NCI-H1105 treated with DMSO at 0.1 percent for 48 hours (cell line): Measurements from ENCODE around the gene MACROD2.
"Not testable (repeated sequence)": the region's sequence is repeated elsewhere in the genome, so short reads cannot be mapped to it uniquely, and the experiment has no call there.

Experiments used
- DNase-seq: peaks from one replicate; lab custom pipeline; 2025; lab: John Stamatoyannopoulos, UW

Gene MACROD2

DNA sequence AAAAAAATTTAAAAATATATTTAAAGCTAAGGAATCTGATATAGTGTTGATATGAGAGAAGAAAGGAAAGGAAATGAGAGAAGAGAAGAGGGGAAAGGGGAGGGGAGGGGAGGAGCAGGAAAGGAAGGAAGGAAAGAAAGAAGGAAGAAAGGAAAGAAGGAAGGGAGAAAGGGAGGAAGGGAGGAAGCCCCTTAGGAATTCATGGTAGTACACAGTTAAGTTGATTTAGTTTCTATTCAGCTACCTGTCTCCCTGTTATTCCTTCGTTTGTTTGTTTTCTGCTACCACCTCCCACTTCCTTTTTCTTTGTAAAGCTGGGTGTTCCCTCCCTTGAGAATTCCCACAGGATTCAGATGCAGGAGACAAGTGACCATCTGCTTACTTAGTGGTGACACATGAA lies 1367.5 kb downstream of the MACROD2 start:
- DNase-seq = no peak

DNA sequence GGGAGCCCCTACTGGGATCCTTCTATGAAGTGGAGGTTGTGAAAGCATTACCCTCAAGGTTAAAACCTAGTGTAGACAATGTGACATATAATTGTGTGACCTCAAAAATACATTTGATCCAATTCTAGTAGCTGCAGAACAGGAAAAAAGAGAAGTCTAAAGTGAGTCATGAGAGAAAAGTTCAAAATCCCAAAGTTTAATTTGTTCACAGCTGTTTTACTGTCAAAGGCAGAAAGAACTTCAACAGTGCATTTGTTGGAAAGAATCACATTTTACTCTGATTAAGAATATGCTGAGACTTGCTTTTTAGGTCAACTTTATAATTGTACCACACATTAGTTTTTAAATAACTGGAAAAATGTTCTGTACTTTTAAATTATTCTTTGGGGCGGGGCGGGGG lies 1369.5 kb downstream of the MACROD2 start:
- DNase-seq = no peak

GRCh38 chr20:15370370-15370769 lies 1375.1 kb downstream of the MACROD2 start:
- DNase-seq = no peak

DNA sequence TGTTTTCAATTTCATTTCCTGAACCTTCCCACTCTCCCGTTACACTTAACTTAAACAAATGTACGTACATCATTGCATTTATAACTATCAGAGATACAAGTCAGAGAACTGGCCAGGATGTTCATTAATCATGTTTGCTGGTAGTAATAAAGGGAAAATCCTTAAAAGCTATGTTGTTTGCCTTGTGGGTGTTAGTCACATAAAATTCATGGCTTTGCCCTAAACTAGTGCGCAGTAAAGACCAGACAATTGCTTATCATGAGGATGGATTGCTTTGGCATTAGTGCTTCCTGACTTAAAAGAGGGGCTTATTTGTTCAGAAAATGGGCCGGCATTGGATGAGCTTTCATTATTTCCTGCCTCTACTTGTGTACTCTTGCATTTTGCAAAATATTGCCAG lies 1379.4 kb downstream of the MACROD2 start:
- DNase-seq = no peak

GRCh38 chr20:15375836-15376235 lies 1380.5 kb downstream of the MACROD2 start:
- DNase-seq = no peak

- DNase-seq = not testable (repeated sequence)
Measured at GRCh38 chr20:15377603-15378002, 1382.3 kb downstream of the MACROD2 start.

DNA sequence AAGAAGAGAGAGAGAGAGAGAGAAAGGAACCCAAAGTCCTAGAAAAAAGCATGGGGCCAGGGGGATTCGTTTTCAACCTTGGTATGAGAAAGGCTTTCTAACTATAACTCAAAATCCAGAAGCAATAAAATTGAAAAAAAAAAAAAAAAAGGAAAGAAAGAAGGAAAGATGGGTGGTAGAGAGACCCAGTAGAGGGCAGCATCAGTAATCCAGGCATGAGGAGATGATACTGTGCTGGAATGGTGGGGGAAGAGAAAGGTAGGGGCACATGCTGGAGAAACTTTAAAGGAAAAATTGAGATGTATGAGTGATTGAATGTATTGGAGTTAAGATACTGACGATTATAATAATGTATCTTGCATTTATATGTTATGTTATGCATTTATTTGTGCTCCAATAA lies 1382.8 kb downstream of the MACROD2 start:
- no peak for DNase-seq

GRCh38 chr20:15379681-15380296 lies 1384.5 kb downstream of the MACROD2 start:
- no peak for DNase-seq

DNA sequence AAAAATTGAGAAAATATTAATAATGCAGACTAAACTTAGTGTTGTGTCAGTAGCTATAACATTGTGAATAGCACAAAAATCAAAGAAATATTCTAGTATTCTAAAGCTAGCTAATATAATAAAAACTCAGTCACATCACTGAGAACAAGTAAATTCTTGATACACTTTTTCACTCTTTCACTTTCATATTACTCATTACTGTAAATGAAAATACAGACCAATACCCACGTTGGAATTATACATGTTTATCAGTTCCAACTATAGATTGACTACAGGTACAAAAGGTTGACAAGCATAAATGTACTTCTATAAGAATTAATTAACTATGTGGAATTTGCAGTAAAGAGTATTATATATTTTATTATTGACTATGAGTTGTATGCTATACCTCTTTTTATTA lies 1385.5 kb downstream of the MACROD2 start:
- DNase-seq = no peak

DNA sequence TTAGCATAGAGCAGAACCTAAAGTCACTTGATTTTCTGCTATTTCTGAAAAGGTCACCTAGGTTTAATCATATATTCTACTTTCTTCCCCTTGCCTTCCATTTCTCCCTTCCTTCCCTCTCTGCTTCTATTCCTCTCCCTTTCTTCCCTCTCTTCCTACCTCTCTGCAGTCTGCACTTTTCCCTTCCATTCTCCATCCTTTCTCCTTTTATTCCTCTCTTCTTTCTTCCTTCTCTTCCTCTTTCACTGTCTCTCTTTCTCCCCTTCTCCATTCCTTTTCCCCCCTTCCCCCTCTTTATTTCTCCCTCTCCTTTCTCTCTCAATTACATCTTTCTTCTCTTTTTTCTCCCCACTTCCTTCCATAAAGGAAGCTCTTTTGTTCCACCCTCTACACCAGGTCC lies 1391.9 kb downstream of the MACROD2 start:
- no peak for DNase-seq

GRCh38 chr20:15395457-15395856 lies 1400.1 kb downstream of the MACROD2 start:
- DNase-seq = no peak

DNA sequence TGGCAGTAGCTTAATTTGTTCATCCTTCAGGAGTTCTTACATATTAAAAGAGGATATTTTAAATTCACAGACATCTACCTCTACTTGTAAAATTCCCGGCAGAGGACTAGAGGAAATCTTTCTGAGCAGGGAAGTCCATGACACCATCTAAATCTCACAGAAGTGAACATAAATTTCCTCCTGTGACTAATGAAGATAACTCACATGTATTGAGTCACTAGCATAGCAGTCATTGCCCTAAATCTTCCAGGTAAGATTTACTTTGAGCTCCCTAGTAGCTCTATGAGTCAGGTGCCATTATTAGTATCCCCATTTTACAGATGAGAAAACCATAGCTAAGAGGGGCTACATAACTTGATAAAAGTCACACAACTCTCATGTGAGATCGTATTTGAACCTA lies 1400.7 kb downstream of the MACROD2 start:
- no peak for DNase-seq

DNA sequence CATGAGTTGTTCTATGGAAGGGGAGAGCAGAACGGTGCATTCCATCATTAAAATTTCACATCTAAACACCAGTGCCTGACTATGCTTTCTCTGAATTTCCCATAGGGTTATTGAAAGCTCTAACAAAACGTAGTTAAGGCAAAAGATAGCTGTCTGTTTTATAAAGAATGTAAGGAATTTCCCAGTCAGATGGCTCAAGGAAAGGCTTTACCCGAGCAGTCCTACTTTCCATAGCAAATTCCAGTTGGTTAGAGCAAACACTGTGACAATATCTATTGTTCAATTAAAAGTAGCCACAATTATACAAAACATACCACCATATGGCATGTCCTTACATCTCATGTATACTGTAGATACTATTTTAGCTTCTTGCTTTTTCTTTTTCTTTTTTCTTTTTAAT lies 1401.6 kb downstream of the MACROD2 start:
- no peak for DNase-seq

DNA sequence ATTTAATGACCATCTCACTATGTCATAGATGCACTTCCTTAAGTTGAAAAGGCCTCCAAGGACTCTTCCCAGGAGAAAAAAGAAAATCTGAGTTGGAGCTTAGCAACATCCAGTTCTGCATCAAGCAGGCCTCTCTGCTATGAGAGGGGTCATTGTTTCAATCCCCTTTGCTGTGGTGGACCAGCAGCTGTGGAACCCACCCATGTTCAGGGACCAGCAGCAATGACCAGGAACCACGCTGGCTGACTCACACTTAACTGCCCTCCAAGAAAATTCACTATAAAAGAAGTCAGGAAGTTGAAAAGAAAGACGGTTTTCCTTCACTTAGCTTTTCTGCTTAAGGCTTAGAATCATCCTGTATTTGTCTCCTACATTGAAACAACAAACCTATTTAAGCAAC lies 1404.5 kb downstream of the MACROD2 start:
- DNase-seq = no peak

- no peak for DNase-seq
Measured at GRCh38 chr20:15406072-15406471, 1410.8 kb downstream of the MACROD2 start.

DNA sequence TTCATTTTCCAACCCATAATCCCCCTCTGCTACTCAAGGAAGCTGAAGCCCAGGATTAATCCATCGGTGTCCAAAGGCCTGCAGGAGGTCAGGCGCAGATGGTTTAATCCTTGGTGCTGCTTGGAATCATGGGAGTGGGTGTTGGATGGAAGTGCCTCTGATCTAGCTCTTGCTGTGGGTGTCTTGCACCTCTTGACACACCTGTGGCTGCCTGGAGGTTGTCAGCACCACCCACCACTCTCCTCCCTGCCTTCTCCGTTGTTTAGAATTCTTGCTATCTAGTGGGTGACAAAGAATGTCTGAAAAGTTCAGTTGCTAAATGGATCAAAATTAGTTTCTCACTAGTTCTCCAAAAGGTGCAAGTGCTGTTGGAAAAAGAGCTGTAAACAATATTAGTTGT lies 1416.5 kb downstream of the MACROD2 start:
- no peak for DNase-seq

DNA sequence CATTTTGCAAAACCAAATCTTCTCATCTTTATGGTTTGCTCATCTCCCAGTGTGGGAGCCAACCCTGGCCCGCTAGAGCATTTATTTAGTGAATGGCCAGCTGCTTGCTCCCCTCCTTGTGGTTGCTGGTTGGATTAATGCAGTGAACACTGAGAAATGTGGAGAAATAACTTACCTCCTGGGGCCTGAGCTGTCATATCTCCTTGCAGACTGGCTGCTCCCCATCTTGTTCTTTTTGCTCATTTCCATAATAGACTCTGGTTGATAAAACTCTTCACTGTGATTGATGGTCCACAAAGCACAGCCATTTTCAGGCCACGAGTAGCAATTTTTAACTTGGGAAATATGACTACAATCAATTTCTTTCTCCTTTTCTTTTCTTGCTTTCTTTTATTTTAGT lies 1420.6 kb downstream of the MACROD2 start:
- DNase-seq = no peak

DNA sequence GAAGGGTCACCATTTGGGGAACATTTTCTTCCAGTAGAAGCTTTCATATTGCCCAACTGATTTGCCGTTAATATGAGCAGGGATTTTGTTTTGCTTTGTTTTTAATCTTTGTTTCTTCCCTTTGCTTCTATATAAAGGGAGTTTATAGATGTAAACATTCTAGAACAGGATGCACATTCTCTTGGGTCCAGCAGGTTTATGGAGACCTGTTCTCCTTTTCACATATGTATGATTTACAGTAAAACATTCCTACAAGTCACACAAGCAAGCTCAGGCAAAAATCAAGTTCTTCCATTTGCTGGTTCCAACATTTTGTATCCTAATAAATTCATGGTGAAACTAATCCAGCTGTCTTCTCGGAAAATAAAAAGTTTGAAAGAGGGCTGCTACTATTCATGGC lies 1424.5 kb downstream of the MACROD2 start:
- no peak for DNase-seq

DNA sequence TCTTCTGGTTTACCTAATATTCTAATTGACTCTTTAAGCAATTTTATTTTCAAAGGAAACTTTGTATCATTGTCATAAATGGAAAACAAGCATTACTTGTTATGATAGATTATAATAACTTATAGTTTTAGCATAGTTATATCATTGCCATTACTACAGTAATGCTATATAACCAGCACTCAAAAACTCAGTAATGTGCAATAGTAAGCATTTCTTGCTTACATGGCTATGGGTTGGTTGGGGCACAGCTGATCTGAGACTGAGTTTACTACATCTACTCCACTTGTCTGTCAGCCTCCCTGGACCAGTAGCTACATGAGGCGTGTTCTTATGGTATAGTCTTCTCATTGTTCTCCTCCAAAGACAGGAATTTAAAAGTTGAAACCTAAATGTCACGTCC lies 1427.7 kb downstream of the MACROD2 start:
- no peak for DNase-seq

GRCh38 chr20:15439551-15439950 lies 1444.2 kb downstream of the MACROD2 start:
- DNase-seq = no peak

- DNase-seq = no peak
Measured at GRCh38 chr20:15440049-15440820, 1444.9 kb downstream of the MACROD2 start.

DNA sequence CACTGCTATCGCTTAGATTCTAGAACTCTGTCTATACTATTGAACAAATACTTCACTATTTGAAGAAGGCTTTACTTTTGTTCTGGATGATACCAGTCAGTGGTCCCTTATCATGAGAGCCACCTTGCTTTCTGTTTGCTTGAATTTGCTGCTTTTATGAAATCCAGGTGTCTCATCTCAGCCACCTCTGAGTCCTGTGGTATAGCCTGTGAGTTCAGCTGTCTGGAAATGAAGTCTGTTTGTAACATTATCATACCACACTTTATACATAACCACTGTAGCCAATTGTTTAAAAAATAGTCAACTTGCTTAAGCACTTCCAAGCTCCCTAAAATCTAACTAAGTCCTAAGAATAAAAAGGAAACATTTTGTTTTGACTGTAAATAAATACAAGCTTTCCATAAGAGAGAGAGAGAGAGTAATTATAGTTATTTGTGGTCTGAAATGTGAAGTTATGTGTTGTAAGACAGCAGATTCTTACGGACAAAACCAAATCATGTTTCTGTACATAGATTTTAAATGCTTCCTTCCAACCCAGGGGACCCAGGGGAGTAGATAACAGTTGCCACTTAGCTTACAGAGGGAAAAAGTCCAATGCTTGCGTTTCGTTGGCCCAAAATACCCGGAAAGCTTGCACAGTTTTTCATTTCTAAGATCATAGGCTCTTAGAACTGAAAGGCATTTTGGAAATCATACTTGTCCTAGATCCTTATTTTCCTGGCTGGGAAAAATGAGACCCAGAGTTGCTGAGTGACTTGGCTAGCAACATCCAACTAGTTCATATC lies 1449.9 kb downstream of the MACROD2 start:
- DNase-seq = no peak

DNA sequence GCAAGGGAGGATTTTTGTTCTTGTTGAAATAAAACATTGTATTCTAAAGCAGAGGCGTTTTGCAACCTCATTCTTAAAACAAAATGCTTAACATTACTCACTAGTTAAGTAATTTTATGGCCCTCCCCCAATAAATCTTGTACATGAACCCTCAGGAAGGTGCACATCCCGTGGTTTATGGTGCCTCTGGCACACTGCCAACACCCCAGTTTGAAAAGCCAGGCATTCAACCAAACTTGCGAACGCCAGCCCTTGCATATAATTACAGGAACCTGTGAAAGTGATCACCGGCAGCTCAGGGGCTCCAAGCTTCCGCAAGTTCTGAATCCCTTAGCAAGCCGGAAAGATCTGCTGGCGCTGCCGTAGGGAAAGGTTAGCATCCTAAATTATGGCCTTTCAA lies 1451.1 kb downstream of the MACROD2 start:
- peak; percentile 34 for DNase-seq
